Epithelial cell of proximal tubule (primary cell): ENCODE measurements around the gene RGS18. TPM values are rescaled to one million over a fixed set of nuclear protein-coding genes. Genes with fewer than 3 reads are reported as not detected.
"Not testable (repeated sequence)": the region's sequence is repeated elsewhere in the genome, so short reads cannot be mapped to it uniquely, and the experiment has no call there.

Experiments used
- DNase-seq: peaks from one replicate; pipeline ENCODE4 v3.0.0-alpha.2; 2011; ENCODE audit warnings: low read depth
- H3K4me3 ChIP-seq: 2 replicates; pipeline ENCODE4 v1.5.1; 2011; ENCODE audit warnings: low read depth, mild to moderate bottlenecking, low read length
- total RNA-seq: library from RNA; depleted of rRNA; stranded (reverse); fragments of >200 nt; gene quantifications from 2 replicates; pipeline ENCODE4 v1.2.3, GENCODE V29; 2015
- TF ChIP-seq, protein P1 (sequence below): conservative IDR thresholded peaks from 2 replicates; pipeline ENCODE4 v1.5.1; 2012; ENCODE audit warnings: low read depth, mild to moderate bottlenecking, low read length

RGS18 gene
- total RNA-seq, 1 donor from 2014 or later, result not detected

DNA sequence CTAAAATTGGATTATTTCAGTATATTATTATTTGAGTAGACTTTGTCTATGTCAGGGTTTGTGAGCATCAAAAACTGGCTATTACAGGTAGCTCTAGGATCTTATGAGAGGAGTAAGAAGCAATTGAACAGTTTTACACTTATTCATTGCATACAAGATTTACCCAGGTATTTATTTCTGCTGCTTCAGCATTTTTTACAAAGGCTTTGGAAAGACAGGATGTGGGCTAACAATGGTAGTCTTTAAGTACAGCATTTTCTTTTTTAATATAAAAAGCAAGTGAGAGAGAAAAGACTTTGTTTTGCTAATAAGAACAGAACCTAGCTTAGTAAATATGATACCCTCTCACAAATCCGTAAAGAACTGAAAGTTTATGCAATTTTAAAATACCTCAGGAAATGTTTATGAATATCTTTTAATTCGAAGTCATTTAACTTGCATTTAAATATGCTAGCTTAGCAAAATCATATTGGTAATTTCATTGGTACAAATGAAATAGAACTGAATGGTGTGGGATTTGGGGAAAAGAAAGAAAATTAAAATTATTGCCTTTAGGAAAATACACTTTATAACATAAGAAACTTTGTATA lies 32.1 kb upstream of the RGS18 start:
- no peak overlapping the region for H3K4me3 ChIP-seq
- no peak for DNase-seq
- TF ChIP-seq, protein P1, sequence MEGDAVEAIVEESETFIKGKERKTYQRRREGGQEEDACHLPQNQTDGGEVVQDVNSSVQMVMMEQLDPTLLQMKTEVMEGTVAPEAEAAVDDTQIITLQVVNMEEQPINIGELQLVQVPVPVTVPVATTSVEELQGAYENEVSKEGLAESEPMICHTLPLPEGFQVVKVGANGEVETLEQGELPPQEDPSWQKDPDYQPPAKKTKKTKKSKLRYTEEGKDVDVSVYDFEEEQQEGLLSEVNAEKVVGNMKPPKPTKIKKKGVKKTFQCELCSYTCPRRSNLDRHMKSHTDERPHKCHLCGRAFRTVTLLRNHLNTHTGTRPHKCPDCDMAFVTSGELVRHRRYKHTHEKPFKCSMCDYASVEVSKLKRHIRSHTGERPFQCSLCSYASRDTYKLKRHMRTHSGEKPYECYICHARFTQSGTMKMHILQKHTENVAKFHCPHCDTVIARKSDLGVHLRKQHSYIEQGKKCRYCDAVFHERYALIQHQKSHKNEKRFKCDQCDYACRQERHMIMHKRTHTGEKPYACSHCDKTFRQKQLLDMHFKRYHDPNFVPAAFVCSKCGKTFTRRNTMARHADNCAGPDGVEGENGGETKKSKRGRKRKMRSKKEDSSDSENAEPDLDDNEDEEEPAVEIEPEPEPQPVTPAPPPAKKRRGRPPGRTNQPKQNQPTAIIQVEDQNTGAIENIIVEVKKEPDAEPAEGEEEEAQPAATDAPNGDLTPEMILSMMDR, result no peak

DNA sequence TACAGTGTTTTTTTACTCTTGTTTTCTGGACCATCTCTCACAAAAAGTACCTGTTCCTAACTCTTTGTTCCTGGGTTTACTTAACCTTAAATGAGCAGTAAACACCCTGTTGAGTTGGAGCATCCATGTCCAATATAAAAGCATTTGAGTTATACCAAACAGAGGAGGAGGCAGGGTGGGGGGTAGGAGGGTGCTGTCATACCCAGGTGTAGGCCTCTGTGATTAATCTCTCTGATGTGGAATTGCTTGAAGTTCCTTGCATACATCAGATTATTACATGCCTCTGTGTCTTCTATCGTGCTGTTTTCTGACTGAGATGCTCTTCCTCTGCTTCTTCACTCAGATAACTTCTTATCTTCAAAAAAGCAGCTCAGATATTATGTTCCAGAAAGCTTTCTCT lies 28.1 kb upstream of the RGS18 start:
- DNase-seq, result no peak
- TF ChIP-seq, protein P1, result no peak
- no peak overlapping the region for H3K4me3 ChIP-seq

DNA sequence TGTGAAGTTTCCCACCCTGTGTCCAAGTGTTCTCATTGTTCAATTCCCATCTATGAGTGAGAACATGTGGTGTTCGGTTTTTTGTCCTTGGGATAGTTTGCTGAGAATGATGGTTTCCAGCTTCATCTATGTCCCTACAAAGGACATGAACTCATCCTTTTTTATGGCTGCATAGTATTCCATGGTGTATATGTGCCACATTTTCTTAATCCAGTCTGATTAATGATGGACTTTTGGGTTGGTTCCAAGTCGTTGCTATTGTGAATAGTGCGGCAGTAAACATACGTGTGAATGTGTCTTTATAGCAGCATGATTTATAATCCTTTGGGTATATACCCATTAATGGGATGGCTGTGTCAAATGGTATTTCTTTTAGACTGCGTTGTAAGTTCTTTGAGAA lies 27.4 kb upstream of the RGS18 start:
- not testable (repeated sequence) for H3K4me3 ChIP-seq, DNase-seq

DNA sequence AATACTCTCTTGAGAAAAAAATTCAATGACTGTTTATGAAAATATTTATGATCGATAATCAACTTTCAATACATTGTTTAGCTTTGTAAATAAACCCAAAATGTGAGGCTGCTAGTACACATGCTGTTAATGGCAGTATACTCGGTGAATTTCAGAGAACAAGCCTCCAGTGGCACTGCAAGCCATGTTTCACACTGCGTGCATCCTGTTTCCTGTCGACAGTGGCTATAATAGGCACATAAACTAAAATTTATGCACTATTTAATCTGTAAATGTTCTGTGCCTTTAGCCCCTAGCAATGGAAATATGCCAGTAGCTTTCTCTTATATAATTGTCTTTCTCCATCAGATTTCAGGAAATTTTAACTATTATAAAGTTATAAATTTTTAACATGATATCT lies 26.3 kb upstream of the RGS18 start:
- TF ChIP-seq, protein P1, result no peak

DNA sequence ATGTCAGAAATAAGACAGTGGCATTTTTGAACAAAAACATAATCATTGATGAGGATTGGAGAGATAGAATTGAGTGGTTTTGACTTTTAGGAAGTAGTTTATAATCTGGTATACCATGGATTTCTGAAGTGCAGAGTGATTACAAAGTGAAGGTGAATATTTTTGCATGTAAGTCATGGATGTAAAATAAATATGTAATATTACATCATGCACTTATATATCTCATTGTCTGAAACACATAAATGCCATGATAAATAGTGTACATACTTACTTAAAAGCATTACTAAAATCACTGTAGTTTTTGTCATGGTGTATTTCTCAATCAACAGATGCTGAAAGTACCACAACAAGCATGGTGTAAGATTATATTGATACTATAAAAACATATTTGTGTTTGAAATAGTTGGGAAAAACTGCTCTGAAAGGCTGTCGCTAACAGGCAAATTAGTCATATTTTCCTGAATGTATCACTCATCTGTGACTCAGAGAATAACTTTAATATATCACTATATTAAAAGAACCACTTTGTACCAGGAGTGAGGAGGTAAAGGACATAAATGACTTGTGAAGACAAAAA lies 24.8 kb upstream of the RGS18 start:
- no peak for DNase-seq
- H3K4me3 ChIP-seq, result no peak overlapping the region
- TF ChIP-seq, protein P1, result no peak

More for the DNA sequence above, 26.3 kb upstream of the RGS18 start:
- no peak overlapping the region for H3K4me3 ChIP-seq
- DNase-seq, result no peak

DNA sequence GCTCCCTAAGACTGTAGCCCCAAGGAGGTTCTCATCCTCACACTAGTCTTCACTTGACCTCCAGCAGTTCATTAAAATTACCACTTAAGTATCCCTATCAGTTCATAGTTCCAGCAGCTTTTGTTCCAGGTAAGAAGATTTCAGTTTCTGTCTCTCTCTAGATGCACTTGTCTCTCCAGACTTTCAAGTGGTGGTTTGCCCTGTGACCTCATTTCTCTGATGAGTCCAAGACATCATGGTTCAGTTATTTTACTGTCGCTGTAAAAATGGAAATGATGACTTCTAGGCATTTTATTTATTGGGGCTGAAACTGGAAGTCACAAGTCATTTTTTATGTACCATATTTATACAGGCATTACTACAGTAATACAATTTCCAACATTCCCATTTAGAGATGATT lies 17.9 kb upstream of the RGS18 start:
- TF ChIP-seq, protein P1, result no peak
- no peak overlapping the region for H3K4me3 ChIP-seq
- no peak for DNase-seq

DNA sequence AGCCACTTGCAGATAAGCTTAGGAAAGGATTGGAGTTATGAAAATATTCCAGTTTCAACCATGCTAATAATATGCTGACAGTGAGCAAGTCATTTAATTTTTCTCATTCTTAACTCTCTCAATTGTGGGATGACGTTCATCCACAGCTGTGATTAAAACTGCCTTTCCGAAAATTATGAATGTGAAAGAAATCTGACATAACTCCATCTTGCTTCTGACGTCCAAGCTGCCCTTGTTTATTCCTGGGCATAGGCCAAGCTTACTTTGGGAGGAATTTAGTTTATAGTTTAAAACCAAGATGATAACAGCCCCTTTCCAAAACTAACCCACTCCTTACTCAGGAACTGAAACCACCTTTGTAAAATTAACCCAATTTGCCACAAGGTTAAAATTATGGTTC lies 11.0 kb upstream of the RGS18 start:
- TF ChIP-seq, protein P1, result no peak
- H3K4me3 ChIP-seq, result no peak overlapping the region
- no peak for DNase-seq
